MG63 (cell line): ENCODE data around the gene IQGAP2. TPM values are rescaled to one million over a fixed set of nuclear protein-coding genes. Genes with fewer than 3 reads are reported as not detected.

Experiments
- DNase-seq: peaks from one replicate; pipeline ENCODE4 v3.0.0-alpha.2; 2020
- H3K27me3 ChIP-seq: fragments of 250-450 bp; sonication (Bioruptor Pico); 2 replicates; pipeline ENCODE4 v1.5.1; 2020; ENCODE audit warnings: mild to moderate bottlenecking, moderate library complexity
- H3K36me3 ChIP-seq: fragments of 250-450 bp; sonication (Bioruptor Pico); 2 replicates; pipeline ENCODE4 v1.5.1; 2020; ENCODE audit warnings: mild to moderate bottlenecking, moderate library complexity
- H3K4me3 ChIP-seq: fragments of 250-450 bp; sonication (Bioruptor Pico); 2 replicates; pipeline ENCODE4 v1.5.1; 2020; ENCODE audit warnings: mild to moderate bottlenecking, moderate library complexity
- H3K9me3 ChIP-seq: fragments of 250-450 bp; sonication (Bioruptor Pico); 2 replicates; pipeline ENCODE4 v1.5.1; 2020; ENCODE audit warnings: mild to moderate bottlenecking, moderate library complexity
- total RNA-seq: library from RNA; depleted of rRNA; stranded (reverse); fragments of >200 nt; shearing (Covaris generic); gene quantifications from 2 replicates; pipeline ENCODE4 v1.2.3, GENCODE V29; 2014; ENCODE audit warnings: low replicate concordance

The IQGAP2 gene
- total RNA-seq, 1 experiment from 2014 or later = 12.3 TPM

- Histone ChIP-seq H3K36me3 (no peaks in the 10 kb centered on the region; the same call in 1 of the 2 replicates), H3K4me3 (peak overlapping the region; percentile 81), H3K27me3 (no peaks in the 10 kb centered on the region), H3K9me3 (no peaks in the 10 kb centered on the region)
- DNase-seq = no peak
Measured at GRCh38 chr5:76716456-76717157, 313.5 kb downstream of the IQGAP2 start.

GRCh38 chr5:76717222-76718083, 314.4 kb downstream of the IQGAP2 start:
- no peaks in the 10 kb centered on the region; the same call in 1 of the 2 replicates for H3K36me3 ChIP-seq
- DNase-seq = no peak
- H3K4me3 ChIP-seq = peak overlapping the region; percentile 81
- H3K9me3 ChIP-seq = no peaks in the 10 kb centered on the region
- H3K27me3 ChIP-seq = no peaks in the 10 kb centered on the region

- DNase-seq = no peak
- Histone ChIP-seq H3K36me3 (no peaks in the 10 kb centered on the region; the same call in 1 of the 2 replicates), H3K9me3 (no peaks in the 10 kb centered on the region), H3K4me3 (no peak overlapping the region), H3K27me3 (no peaks in the 10 kb centered on the region)
Measured at GRCh38 chr5:76718381-76718832, 315.3 kb downstream of the IQGAP2 start.

- Histone ChIP-seq H3K27me3 (no peaks in the 10 kb centered on the region), H3K36me3 (no peaks in the 10 kb centered on the region; the same call in 1 of the 2 replicates), H3K9me3 (no peaks in the 10 kb centered on the region), H3K4me3 (no peak overlapping the region)
- no peak for DNase-seq
Measured at GRCh38 chr5:76718880-76719279, 315.8 kb downstream of the IQGAP2 start.

GRCh38 chr5:76720988-76721569, 318.0 kb downstream of the IQGAP2 start:
- DNase-seq = no peak
- H3K27me3 ChIP-seq = no peaks in the 10 kb centered on the region
- H3K9me3 ChIP-seq = no peaks in the 10 kb centered on the region
- H3K36me3 ChIP-seq = no peaks in the 10 kb centered on the region; the same call in 1 of the 2 replicates
- H3K4me3 ChIP-seq = no peak overlapping the region

GRCh38 chr5:76723266-76723665, 320.2 kb downstream of the IQGAP2 start:
- Histone ChIP-seq H3K9me3 (no peaks in the 10 kb centered on the region), H3K27me3 (no peaks in the 10 kb centered on the region), H3K4me3 (no peak overlapping the region), H3K36me3 (no peaks in the 10 kb centered on the region; the same call in 1 of the 2 replicates)
- DNase-seq = no peak

- Histone ChIP-seq H3K27me3 (no peaks in the 10 kb centered on the region), H3K36me3 (no peaks in the 10 kb centered on the region; the same call in none of the 2 replicates), H3K4me3 (no peak overlapping the region), H3K9me3 (peaks cover 2% of the 10 kb centered on the region; the same call in 1 of the 2 replicates)
- no peak for DNase-seq
Measured at GRCh38 chr5:76723906-76724305, 320.8 kb downstream of the IQGAP2 start.

- no peaks in the 10 kb centered on the region for H3K27me3 ChIP-seq
- H3K9me3 ChIP-seq = peaks cover 11% of the 10 kb centered on the region
- no peak overlapping the region for H3K4me3 ChIP-seq
- no peaks in the 10 kb centered on the region; the same call in none of the 2 replicates for H3K36me3 ChIP-seq
- DNase-seq = no peak
Measured at GRCh38 chr5:76724871-76725270, 321.8 kb downstream of the IQGAP2 start.

GRCh38 chr5:76728965-76729364, 325.9 kb downstream of the IQGAP2 start:
- no peak overlapping the region for H3K4me3 ChIP-seq
- no peak for DNase-seq
- H3K9me3 ChIP-seq = peaks cover 20% of the 10 kb centered on the region
- no peaks in the 10 kb centered on the region for H3K27me3 ChIP-seq
- H3K36me3 ChIP-seq = peaks cover 3% of the 10 kb centered on the region

- H3K9me3 ChIP-seq = peaks cover 20% of the 10 kb centered on the region
- no peak overlapping the region for H3K4me3 ChIP-seq
- DNase-seq = no peak
- no peaks in the 10 kb centered on the region for H3K27me3 ChIP-seq
- peaks cover 3% of the 10 kb centered on the region for H3K36me3 ChIP-seq
Measured at GRCh38 chr5:76729373-76730290, 326.5 kb downstream of the IQGAP2 start.

- H3K9me3 ChIP-seq = peaks cover 20% of the 10 kb centered on the region
- DNase-seq = no peak
- H3K27me3 ChIP-seq = no peaks in the 10 kb centered on the region
- peaks cover 3% of the 10 kb centered on the region for H3K36me3 ChIP-seq
- H3K4me3 ChIP-seq = no peak overlapping the region
Measured at GRCh38 chr5:76732405-76733048, 329.4 kb downstream of the IQGAP2 start.

- no peaks in the 10 kb centered on the region for H3K27me3 ChIP-seq
- H3K36me3 ChIP-seq = peaks cover 3% of the 10 kb centered on the region
- no peak for DNase-seq
- H3K4me3 ChIP-seq = no peak overlapping the region
- peaks cover 20% of the 10 kb centered on the region for H3K9me3 ChIP-seq
Measured at GRCh38 chr5:76733049-76733417, 329.9 kb downstream of the IQGAP2 start.

- Histone ChIP-seq H3K9me3 (no peaks in the 10 kb centered on the region), H3K4me3 (no peak overlapping the region), H3K27me3 (no peaks in the 10 kb centered on the region), H3K36me3 (peaks cover 3% of the 10 kb centered on the region; the same call in 1 of the 2 replicates)
- DNase-seq = no peak
Measured at GRCh38 chr5:76735762-76736545, 332.9 kb downstream of the IQGAP2 start.

GRCh38 chr5:76736679-76737556, 333.8 kb downstream of the IQGAP2 start:
- no peak for DNase-seq
- no peaks in the 10 kb centered on the region for H3K9me3 ChIP-seq
- no peak overlapping the region for H3K4me3 ChIP-seq
- H3K27me3 ChIP-seq = no peaks in the 10 kb centered on the region
- peaks cover 3% of the 10 kb centered on the region; the same call in 1 of the 2 replicates for H3K36me3 ChIP-seq
